Measurements from ENCODE around the gene POMZP3.
"Not testable (repeated sequence)": the region's sequence is repeated elsewhere in the genome, so short reads cannot be mapped to it uniquely, and the experiment has no call there.

POMZP3 gene
- 1.7 to 4.6 (median 3.1) reads per million in 17 experiments for total RNA-seq

DNA sequence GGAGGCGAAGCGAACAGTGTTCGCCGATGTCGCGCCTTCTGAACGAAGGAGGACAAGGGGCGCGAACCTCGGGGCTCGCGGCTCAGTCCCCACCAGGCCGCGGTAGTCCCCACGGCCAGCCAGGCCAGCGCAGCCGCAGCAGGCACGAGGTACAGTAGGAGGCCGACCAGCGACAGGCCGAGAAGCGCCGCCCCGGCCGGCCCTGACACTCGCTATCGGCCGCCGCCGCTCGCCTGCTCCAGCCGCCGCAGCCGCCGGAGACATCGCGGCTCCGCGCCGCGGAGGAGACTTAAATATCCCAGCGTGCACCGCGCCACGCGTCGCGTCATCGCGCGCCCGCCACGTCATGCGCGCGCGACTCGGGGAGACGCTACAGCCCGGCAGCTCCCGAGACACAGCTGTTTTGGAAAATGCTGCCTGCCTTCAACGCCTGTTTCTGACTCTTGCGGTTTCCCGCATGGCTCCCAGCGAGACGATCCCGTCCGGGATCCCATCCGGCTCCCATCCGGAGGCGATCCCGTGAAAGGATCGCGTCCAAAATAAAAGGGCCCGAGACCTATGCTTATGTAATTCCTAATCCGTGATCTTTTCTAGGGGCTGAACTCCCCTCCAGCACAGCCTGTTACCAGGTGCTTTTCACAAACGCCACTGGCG, at the start of gene POMZP3:
TSS of gene POMZP3 (minus strand) at position 291 of the 654 bp plus-strand sequence. CDS start 1,215 bp downstream, outside the sequence.
- DNase-seq: peak; percentile 3 to 34 (median 11)

DNA sequence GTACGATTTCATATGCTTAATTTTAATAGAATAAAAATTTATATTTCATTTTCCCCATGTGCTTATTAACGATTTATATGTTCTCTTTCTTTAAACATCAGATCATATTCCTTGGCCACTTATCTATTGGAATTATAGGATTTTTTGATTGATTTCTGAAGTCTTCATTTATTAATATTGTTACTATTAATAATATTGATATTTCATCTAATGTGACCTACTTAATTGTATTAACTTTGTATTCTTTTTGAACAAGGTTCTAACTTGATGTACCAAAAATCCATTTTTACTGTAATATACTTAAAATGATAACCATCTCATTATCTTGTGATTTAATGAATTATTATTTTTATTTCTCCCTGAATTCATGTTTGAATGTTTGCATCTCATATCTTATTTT, 48.7 kb upstream of the POMZP3 start:
- DNase-seq: not testable (repeated sequence)

GRCh38 chr7:76673346-76673745, 46.3 kb upstream of the POMZP3 start:
- not testable (repeated sequence) for DNase-seq

DNA sequence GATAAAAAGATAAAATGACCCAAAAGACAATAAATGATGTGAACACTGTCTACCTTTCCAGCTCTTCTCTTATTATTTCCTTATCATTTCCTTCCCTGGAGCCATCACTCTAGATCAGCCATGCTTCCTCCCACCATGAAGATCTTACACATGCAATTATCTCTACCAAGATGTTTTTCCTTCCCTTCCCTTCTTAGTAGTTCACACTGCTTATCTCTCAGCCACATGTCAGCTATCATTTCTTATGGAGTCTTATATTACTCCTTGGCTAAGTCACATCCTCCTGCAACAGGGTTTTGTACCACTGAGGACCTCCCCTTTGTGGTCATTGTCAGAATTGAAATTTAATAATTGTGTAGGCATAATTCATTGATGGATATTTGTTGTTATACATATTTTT, 32.1 kb upstream of the POMZP3 start:
- not testable (repeated sequence) for DNase-seq

- DNase-seq: not testable (repeated sequence)
Observed at GRCh38 chr7:76656425-76656824, 29.3 kb upstream of the POMZP3 start.

- not testable (repeated sequence) for DNase-seq
Observed at GRCh38 chr7:76642620-76643019, 15.5 kb upstream of the POMZP3 start.

DNA sequence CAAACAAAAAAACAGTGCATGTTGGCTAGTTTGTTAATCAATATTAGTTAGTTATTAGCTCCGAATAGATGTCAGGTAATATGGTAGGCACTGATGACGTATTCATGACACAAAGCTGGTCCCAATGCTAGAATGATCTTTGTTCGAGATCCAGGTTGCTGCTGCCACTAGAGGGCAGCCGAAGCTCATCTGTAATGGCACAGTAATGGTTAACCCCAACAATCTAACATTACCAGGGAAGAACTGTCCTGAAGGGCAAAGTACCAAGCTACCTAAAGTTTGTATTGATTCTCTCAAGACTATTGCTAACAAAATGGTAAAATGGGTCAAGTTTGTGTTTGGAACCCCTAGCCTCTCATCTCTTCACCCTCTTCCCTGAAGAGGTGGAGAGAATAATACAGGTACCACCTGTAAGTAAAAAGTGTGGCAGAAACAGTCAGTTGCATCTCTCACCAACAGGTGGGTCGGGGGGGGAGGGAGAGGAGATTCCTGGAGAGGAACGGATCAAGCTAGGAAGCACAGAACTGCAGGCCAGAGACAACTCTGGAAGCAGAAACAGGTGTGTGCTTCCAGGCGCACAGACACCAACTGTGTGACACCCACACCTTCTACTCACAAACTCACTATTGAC, 10.1 kb upstream of the POMZP3 start:
- peak in 2 of 4 experiments; percentile 2 to 6 for DNase-seq

DNA sequence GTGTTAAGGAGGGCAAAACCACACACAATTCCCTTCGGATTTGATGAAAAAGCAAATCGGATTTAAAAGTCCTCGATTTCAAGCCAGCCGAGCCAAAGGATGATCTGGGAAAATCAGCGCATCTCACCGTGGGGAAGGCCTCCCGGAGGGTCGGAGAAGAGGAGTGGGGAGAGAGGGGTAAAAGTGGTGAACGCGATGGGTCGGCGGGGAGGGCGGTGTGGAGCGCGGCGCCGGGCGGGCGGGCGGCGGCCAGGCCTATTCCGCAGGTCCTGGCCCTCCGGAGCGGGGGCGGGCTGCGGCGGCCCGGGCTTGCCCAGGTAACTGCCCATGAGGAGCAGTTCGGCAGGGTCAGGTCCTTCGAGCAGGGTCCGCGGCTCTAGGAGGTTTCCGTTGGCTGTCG, 498 bp downstream of the POMZP3 start:
- DNase-seq: peak in 3 of 4 experiments; percentile 2 to 39 (median 14)

- DNase-seq: not testable (repeated sequence)
Observed at GRCh38 chr7:76619439-76620190, 7.5 kb downstream of the POMZP3 start.

DNA sequence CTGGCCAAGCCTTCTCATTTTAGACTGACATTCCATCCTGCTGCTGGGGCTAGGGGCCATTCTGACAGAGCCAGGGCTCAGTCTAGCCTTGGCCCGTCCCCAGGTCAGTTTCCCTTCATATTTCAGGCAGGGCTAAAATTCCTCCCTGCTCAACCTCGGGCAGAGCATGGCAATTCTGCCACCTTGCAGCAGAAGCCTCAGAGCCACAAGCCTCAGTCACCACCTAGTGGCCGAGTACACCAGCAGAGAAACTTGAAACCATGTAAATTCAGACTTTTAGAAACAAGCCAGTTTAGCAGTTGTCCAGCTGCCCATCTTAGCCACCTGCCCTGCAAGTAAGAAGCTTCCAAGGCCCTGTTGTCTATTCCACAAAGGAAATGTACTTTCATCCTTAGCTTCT, 13.3 kb downstream of the POMZP3 start:
- peak in 2 of 4 experiments; percentile 54 to 70 for DNase-seq

DNA sequence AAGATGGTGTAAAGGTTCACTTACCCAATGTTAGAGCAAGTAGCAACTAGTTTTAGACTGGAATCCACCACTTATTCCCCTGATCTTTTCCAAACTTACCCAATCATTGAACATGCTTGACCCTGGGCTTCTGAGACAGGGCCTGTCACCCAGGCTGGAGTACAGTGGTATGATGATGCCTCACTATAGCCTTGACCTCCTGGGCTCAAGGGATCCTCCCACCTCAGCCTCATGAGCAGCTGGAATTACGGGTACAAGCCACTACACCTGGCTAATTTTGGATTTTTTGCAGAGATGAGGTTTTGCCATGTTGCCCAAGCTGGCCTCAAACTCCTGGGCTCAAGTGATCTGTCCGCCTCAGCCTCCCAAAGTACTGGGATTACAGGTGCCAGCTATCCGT, 14.8 kb downstream of the POMZP3 start:
- DNase-seq: not testable (repeated sequence)

- DNase-seq: not testable (repeated sequence)
Observed at GRCh38 chr7:76609864-76610263, 17.2 kb downstream of the POMZP3 start.

GRCh38 chr7:76608469-76608868, 18.6 kb downstream of the POMZP3 start:
- DNase-seq: not testable (repeated sequence)

GRCh38 chr7:76606027-76606426, 21.1 kb downstream of the POMZP3 start:
- peak; percentile 76 to 89 (median 80) for DNase-seq

- not testable (repeated sequence) for DNase-seq
Observed at GRCh38 chr7:76600650-76601049, 26.4 kb downstream of the POMZP3 start.

DNA sequence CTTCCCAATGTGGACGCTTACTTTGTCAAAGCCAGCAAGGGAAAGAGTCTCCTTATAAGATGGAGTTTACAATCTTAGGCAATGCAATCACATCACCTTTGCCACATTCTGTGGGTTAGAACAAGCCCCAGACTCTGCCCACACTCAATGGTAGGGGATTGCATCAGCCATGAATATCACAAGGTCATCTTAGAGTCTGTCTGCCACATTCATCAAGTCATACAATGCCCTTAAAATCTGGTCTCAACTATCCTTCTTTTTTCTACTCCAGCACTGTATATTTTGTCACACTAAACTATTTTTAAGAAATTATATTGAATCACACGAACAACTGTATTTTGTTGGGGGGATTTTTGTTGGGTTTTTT, 27.0 kb downstream of the POMZP3 start:
- not testable (repeated sequence) for DNase-seq

DNA sequence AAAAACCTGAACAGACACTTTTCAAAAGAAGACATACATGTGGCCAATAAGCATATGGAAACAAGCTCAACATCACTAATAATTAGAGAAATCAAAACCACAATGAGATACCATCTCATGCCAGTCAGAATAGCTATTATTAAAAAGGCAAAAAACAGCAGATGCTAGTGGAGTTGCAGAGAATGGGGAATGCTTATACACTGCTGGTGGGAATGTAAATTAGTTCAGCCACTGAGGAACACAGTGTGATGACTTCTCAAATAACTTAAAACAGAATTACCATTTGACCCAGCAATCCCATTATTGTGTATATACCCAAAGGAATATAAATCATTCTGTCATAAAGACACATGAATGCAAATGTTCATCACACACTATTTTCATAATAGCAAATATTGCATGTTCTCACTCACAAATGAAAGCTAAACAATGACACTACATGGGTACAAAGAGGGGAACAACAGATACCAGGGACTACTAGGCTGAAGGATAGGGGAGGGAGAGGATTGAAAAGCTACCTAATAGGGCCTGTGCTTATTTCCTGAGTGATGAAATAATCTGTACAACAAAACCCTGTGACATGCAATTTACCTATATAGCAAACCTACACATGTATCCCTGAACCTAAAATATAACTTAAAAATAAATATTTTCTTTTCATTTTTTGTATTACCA, 28.4 kb downstream of the POMZP3 start:
- DNase-seq: not testable (repeated sequence)

- not testable (repeated sequence) for DNase-seq
Observed at GRCh38 chr7:76597288-76597687, 29.8 kb downstream of the POMZP3 start.

GRCh38 chr7:76592694-76593093, 34.4 kb downstream of the POMZP3 start:
- peak; percentile 70 to 87 (median 77) for DNase-seq

DNA sequence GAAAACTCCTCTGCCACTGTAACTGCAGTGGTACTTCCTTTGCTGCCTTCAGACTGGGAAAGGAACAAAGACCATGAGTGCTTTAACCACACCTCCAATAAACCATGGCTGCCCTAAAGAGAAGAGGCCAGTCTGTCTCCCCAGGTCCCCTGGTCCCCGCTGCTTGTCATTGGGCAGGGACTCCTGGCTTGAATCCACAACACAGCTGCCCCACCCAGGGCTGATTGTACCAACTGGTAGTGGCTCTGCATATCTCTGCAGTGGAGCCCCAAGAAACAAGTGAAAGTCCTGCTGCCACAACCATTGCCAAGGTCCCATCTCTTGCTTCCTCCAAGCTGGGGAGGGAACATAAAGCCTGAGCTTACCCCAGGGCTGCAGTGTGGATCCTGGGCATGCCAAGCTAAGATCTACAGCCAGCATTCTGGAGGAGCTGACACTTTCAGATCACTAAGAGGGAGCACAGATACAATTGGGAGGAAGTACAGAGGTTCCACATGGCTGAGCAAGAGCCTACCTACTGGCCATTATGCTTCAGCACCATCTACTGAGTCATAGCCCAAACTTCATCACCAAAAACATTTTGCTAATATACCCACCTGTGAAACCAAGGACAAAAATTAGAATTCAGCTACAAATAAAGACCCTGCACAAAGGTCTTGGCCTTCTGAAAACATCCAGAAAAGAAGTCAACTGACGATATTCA, 35.3 kb downstream of the POMZP3 start:
- not testable (repeated sequence) for DNase-seq

GRCh38 chr7:76591033-76591432, 36.0 kb downstream of the POMZP3 start:
- not testable (repeated sequence) for DNase-seq

DNA sequence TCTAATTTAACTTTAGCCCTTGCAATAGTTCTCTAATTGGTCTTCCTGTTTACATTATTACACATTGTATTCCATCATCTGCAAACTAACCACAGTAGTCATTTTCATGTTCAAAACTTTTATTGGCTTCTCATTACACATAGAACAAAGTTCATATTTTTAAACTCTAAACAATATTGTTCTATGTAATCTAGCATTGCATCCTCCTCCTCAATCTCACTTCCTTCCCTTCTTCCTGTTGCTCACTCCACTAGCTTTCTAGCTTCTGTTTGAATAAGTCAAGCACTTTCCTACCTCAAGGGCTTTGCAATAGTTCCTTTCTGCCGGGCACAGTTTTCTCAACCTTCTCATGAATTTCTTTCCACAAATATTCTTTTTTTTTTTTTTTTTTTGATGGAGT, 38.5 kb downstream of the POMZP3 start:
- DNase-seq: not testable (repeated sequence)

Measured in suppressor macrophage (primary cell).